ENCODE results near the gene FCF1.

DNA sequence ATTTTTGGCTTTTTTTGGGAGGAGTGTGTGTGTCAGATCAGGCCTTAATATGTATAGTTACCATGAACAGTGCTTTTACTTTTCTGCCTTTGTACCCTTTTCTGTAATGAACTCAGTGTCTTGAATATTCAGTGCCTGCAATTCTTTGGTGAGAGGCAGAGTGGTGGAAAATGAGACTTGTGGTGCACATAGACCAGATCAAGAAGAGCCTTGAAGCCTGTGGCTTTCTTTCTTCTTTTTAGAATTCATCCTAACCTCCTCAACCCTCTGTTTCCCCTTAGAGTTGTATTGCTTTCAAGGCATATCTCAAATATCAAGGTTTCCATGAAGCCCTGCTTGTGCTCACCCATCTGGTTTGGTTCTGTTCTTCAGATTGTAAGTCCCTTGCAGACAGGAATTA is 52.8 kb downstream of the FCF1 start:
- no peak for TF ChIP-seq RAD21 (IDR thresholded peaks at IDR 0.05; ENCODE audit: low read length)
- TF ChIP-seq POLR2A (IDR thresholded peaks at IDR 0.05; ENCODE audit: low read depth, low read length): no peak
- TF ChIP-seq CTCF (conservative IDR thresholded peaks at IDR 0.05; ENCODE audit: low read depth, low read length): no peak
- no peak for TF ChIP-seq CHD1 (IDR thresholded peaks at IDR 0.05; ENCODE audit: low read depth, low read length)
- no peak for TF ChIP-seq BHLHE40 (IDR thresholded peaks at IDR 0.05; ENCODE audit: low read depth, low read length)
- TF ChIP-seq USF2 (IDR thresholded peaks at IDR 0.05; ENCODE audit: low read depth, low read length): no peak
- no peak for TF ChIP-seq FOS (IDR thresholded peaks at IDR 0.05; ENCODE audit: low read depth, low read length)
- TF ChIP-seq CEBPB (IDR thresholded peaks at IDR 0.05; ENCODE audit: low read depth, low read length): no peak
- no peak for TF ChIP-seq MAFK (IDR thresholded peaks at IDR 0.05; ENCODE audit: low read depth, low read length)
- TF ChIP-seq SMC3 (IDR thresholded peaks at IDR 0.05; ENCODE audit: low read depth, low read length): no peak
- no peak for TF ChIP-seq MXI1 (IDR thresholded peaks at IDR 0.05; ENCODE audit: borderline replicate concordance, low read depth, low read length)
- TF ChIP-seq RFX5 (IDR thresholded peaks at IDR 0.05; ENCODE audit: low read depth, low read length): no peak
- no peak for TF ChIP-seq NFE2L2 (IDR thresholded peaks at IDR 0.05; ENCODE audit: low read depth, low read length)
- TF ChIP-seq RCOR1 (IDR thresholded peaks at IDR 0.05; ENCODE audit: insufficient replicate concordance, low read length): no peak
